ENCODE results near the gene LRP1. TPM values are rescaled to one million over a fixed set of nuclear protein-coding genes. Genes with fewer than 3 reads are reported as not detected.

Gene LRP1
- total and polyA plus RNA-seq, 2 experiments from 2014 or later: 47.8 to 76.8 TPM

DNA sequence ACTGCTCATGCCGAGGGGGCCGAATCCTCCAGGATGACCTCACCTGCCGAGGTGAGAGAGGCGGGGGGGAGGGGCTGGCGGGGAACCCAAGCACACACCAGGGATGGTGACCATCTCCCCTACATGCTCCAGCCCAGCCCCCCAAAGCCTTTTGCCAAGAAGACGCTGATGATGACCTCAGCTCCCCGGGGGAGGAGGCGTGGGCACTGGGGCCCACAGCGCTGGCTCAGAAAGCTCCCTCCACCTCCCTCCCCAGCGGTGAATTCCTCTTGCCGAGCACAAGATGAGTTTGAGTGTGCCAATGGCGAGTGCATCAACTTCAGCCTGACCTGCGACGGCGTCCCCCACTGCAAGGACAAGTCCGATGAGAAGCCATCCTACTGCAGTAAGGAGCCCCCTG lies 64.6 kb downstream of the LRP1 start:
- WGBS (ENCODE audit: low lambda C conversion rate, missing lambda C conversion rate): 95% methylated on average over 12 of the region's 16 CpGs
- no peak for DNase-seq (ENCODE audit: low spot score)
- Histone ChIP-seq H3K9me2 (replicated peaks; ENCODE audit: insufficient read depth) (no peaks in the 10 kb centered on the region), H3K4me2 (no peak overlapping the region), H3K27me3 (no peaks in the 10 kb centered on the region), H4K20me1 (ENCODE audit: insufficient read depth, poor library complexity, severe bottlenecking) (no peaks in the 10 kb centered on the region), H3K9me3 (ENCODE audit: low read depth) (no peaks in the 10 kb centered on the region), H2AFZ (no peak overlapping the region), H3K36me3 (replicated peaks; ENCODE audit: insufficient read depth, low read depth) (no peaks in the 10 kb centered on the region), H3K27ac (no peak overlapping the region), H3K4me1 (ENCODE audit: insufficient read depth) (no peaks in the 10 kb centered on the region), H3K79me2 (no peaks in the 10 kb centered on the region), H3K4me3 (no peak overlapping the region)
- no peak for TF ChIP-seq EZH2 (IDR thresholded peaks at IDR 0.05; ENCODE audit: borderline replicate concordance)
- TF ChIP-seq EZH2phosphoT487 (IDR thresholded peaks at IDR 0.05; ENCODE audit: low read depth, severe bottlenecking, unreplicated experiment): no peak
- TF ChIP-seq, protein P1, sequence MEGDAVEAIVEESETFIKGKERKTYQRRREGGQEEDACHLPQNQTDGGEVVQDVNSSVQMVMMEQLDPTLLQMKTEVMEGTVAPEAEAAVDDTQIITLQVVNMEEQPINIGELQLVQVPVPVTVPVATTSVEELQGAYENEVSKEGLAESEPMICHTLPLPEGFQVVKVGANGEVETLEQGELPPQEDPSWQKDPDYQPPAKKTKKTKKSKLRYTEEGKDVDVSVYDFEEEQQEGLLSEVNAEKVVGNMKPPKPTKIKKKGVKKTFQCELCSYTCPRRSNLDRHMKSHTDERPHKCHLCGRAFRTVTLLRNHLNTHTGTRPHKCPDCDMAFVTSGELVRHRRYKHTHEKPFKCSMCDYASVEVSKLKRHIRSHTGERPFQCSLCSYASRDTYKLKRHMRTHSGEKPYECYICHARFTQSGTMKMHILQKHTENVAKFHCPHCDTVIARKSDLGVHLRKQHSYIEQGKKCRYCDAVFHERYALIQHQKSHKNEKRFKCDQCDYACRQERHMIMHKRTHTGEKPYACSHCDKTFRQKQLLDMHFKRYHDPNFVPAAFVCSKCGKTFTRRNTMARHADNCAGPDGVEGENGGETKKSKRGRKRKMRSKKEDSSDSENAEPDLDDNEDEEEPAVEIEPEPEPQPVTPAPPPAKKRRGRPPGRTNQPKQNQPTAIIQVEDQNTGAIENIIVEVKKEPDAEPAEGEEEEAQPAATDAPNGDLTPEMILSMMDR (IDR thresholded peaks at IDR 0.05; ENCODE audit: poor library complexity): no peak

DNA sequence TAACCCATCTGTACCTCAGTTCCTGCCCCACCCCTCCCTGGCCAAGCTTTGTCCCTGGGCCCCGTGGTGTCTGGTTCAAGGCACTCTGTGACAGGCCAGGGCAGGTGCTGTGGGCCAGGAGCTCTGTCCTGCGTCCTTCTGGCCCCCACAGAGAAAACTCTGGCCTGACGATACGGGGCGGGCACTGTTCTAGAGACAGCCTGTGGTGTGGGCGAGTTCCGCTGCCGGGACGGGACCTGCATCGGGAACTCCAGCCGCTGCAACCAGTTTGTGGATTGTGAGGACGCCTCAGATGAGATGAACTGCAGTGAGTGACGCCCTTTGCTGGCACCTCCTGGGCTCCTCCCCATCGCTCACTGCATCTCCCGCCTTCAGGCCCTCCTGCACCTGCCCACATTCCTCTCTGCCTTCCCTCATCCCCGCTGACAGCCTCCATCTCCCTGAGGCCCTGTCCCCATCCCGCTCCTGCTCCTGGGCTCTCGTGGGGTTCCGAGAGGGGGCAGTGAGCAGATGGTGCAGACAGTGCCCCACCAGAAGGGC lies 65.5 kb downstream of the LRP1 start:
- Histone ChIP-seq H3K9me3 (ENCODE audit: low read depth) (no peaks in the 10 kb centered on the region), H3K4me3 (no peak overlapping the region), H4K20me1 (ENCODE audit: insufficient read depth, poor library complexity, severe bottlenecking) (no peaks in the 10 kb centered on the region), H3K79me2 (no peaks in the 10 kb centered on the region), H3K9me2 (replicated peaks; ENCODE audit: insufficient read depth) (no peaks in the 10 kb centered on the region), H3K36me3 (replicated peaks; ENCODE audit: insufficient read depth, low read depth) (no peaks in the 10 kb centered on the region), H3K27me3 (no peaks in the 10 kb centered on the region), H3K27ac (no peak overlapping the region), H3K4me2 (no peak overlapping the region), H3K4me1 (ENCODE audit: insufficient read depth) (no peaks in the 10 kb centered on the region), H2AFZ (no peak overlapping the region)
- no peak for DNase-seq (ENCODE audit: low spot score)
- WGBS (ENCODE audit: low lambda C conversion rate, missing lambda C conversion rate): 87% methylated on average over 18 of the region's 19 CpGs
- no peak for TF ChIP-seq EZH2phosphoT487 (IDR thresholded peaks at IDR 0.05; ENCODE audit: low read depth, severe bottlenecking, unreplicated experiment)
- no peak for TF ChIP-seq EZH2 (IDR thresholded peaks at IDR 0.05; ENCODE audit: borderline replicate concordance)
- TF ChIP-seq, protein P1 (IDR thresholded peaks at IDR 0.05; ENCODE audit: poor library complexity): no peak

DNA sequence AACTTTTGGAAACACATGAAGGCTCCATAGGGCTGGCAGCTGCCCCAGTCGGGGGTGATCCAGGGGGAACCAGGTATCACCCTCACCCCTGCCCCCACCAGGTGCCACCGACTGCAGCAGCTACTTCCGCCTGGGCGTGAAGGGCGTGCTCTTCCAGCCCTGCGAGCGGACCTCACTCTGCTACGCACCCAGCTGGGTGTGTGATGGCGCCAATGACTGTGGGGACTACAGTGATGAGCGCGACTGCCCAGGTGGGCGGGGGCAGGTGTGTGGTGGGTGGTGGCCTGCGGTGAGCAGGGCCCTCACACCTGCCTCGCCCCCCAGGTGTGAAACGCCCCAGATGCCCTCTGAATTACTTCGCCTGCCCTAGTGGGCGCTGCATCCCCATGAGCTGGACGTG lies 66.0 kb downstream of the LRP1 start:
- no peaks in the 10 kb centered on the region for H3K9me2 ChIP-seq (replicated peaks; ENCODE audit: insufficient read depth)
- 97% methylated on average over 18 of the region's 18 CpGs for WGBS (ENCODE audit: low lambda C conversion rate, missing lambda C conversion rate)
- no peak overlapping the region for H3K27ac ChIP-seq
- H3K9me3 ChIP-seq (ENCODE audit: low read depth): no peaks in the 10 kb centered on the region
- H3K4me3 ChIP-seq: no peak overlapping the region
- no peaks in the 10 kb centered on the region for H3K36me3 ChIP-seq (replicated peaks; ENCODE audit: insufficient read depth, low read depth)
- H2AFZ ChIP-seq: no peak overlapping the region
- no peaks in the 10 kb centered on the region for H3K4me1 ChIP-seq (ENCODE audit: insufficient read depth)
- TF ChIP-seq EZH2phosphoT487 (IDR thresholded peaks at IDR 0.05; ENCODE audit: low read depth, severe bottlenecking, unreplicated experiment) (no peak), EZH2 (IDR thresholded peaks at IDR 0.05; ENCODE audit: borderline replicate concordance) (no peak)
- TF ChIP-seq, protein P1 (IDR thresholded peaks at IDR 0.05; ENCODE audit: poor library complexity): no peak
- no peak for DNase-seq (ENCODE audit: low spot score)
- H3K79me2 ChIP-seq: no peaks in the 10 kb centered on the region
- H3K27me3 ChIP-seq: no peaks in the 10 kb centered on the region
- H3K4me2 ChIP-seq: no peak overlapping the region
- H4K20me1 ChIP-seq (ENCODE audit: insufficient read depth, poor library complexity, severe bottlenecking): no peaks in the 10 kb centered on the region
